Stimulated activated CD8-positive, alpha-beta memory T cell treated with anti-CD3 and anti-CD28 coated beads, Interleukin-4, amount 100 ng/mL, for 48 hours (primary cell): ENCODE data around the gene DAP3.
"Not testable (repeated sequence)": the region's sequence is repeated elsewhere in the genome, so short reads cannot be mapped to it uniquely, and the experiment has no call there.

Source experiments
- DNase-seq: peaks from one replicate; pipeline ENCODE4 v3.0.0-alpha.2; 2020

The DAP3 gene

DNA sequence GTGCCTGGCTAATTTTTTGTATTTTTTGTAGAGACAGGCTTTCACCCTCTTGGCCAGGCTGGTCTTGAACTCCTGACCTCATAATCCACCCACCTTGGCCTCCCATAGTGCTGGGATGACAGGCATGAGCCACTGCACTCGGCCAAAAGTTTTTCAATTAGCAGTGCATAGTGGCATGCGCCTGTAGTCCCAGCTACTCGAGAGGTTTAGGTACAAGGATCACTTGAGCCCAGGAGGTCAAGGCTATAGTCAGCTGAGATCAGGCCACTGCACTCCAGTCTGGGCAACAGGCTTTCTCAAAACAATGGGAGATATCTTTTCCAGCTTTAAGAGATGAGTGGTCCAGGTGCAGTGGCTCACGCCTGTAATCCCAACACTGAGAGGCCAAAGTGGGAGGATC is 30.8 kb downstream of the DAP3 start:
- no peak for DNase-seq

DNA sequence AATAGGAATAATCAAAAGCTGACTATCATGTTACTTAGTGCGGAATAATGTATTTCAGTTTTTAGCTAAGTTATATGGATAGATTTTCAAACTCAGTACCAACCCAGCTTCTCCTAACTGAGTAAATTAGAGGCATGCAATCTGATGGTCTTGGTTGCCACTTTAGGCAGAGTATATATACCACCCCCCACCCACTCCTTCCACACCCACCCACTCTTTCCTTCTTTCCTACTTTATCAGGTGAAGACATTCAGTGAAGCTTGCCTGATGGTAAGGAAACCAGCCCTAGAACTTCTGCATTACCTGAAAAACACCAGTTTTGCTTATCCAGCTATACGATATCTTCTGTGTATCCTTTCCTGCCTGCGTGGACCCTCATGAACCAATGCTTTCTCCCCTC is 36.3 kb downstream of the DAP3 start:
- no peak for DNase-seq

DNA sequence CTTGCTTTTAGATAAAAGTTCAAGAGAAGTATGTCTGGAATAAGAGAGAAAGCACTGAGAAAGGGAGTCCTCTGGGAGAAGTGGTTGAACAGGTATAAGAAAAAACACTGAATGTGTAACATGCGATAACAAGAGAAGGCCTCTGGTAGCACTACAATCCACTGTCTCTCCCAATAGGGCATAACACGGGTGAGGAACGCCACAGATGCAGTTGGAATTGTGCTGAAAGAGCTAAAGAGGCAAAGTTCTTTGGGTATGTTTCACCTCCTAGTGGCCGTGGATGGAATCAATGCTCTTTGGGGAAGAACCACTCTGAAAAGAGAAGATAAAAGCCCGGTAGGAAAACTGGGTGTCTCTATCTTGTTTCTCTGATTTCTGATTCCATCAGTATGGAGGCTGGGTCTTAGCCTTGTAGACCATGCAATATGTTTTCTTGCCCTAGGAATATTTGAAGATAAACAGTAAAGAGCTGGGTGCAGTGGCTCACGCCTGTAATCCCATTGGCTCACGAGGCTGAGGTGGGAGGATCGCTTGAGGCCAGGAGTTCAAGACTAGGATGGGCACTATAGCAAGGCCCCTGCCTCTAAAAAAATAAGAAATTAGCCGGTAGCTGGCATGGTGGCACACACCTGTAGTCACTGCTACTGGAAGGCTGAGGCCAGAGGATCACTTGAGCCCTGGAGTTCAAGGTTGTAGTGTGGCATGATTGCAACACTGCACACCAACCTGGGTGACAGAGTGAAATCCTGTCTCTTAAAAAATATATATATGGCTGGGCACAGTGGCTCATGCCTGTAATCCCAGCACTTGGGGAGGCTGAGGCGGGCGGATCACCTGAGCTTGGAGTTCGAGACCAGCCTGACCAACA is 40.4 kb downstream of the DAP3 start:
- DNase-seq, result no peak

DNA sequence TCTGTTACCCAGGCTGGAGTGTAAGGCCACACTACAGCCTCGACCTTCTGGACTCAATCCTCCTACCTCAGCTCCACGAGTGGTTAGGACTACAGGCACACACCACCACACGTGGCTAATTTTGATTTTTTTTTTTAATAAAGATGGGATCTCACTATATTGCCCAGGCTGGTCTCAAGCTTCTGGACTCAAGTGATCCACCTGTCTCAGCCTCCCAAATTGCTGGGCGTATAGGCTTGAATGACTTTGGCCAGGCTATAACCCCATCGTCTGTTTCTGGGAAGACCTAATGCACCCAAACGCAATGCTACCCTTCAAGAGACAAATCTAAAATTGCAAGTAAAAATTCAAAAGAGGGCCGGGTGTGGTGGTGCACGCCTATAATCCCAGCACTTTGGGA is 52.1 kb downstream of the DAP3 start:
- no peak for DNase-seq

DNA sequence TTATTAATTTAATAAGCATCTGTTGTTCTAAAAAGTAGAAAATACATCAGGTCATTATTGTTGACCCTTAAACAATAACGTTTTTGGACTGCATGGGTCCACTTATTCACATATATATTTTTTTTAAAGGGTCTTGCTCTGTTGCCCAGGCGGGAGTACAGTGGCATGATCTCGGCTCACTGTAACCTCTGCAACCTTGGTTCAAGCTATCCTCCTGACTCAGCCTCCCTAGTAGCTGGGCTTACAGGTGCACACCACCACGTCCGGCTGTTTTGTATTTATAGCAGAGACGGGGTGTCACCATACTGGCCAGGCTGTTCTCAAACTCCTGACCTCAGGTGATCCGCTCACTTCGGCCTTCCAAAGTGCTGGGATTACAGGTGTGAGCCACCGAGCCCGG is 53.0 kb downstream of the DAP3 start:
- no peak for DNase-seq

DNA sequence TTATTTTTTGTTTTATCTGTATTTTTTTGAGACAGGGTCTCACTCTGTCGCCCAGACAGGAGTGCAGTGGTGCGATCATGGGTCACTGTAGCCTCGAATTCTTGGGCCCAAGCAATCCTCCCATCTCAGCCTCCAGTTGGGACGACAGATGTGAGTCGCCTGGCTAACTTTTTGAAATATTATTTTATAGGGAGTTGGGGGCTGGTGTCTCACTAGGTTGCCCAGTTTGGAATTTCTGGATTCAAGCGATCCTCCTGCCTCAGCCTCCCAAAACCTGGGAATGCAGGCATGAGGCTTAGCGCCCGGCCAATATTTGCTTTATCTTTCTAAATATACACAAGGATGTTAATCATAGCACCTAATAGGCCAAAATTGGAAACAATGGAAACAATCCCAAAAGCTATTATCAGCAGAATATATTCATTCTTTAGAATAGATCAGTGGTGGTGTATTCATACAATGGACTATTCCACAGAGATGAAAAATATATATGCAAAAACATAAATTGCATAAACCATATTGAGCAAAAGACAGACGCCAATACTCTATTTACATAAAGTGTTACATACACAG is 55.9 kb downstream of the DAP3 start:
- no peak for DNase-seq

DNA sequence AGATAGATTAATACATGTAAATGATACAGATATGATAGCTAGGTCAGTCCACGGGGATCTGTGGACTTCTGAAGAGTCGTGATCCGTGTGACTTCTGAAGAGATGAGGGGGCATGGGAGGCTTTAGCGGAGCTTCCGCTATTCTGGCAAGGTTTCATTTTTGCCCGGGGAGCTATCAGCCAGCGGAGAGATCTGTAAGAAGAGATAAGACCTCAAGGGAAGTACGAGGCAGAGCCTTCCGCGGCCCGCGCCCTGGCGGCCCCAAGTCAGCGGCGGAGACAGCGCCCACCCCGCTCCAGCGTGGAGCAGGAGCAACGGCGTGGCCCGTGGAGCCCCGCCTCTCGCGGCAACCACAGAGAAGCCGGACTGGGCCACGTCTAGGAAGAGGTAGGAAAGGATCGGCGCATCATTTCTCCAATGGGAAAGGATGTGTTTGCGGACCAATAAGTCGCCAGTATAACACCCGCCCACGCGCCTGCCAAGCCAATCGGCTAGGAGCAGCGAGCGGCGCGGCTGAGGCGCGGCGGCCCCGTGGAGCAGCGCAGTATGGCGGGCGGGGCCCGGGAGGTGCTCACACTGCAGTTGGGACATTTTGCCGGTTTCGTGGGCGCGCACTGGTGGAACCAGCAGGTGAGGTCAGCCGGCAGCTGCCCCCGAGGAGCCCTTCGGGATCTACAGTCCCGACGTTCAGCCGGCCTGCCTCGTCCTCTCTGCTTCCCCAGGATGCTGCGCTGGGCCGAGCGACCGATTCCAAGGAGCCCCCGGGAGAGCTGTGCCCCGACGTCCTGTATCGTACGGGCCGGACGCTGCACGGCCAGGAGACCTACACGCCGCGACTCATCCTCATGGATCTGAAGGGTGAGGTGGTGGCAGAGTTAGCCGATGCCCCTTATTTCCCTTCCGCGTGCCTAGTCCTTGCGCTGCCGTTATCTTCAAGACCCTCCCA is 56.7 kb downstream of the DAP3 start:
- peak; percentile 99 for DNase-seq

DNA sequence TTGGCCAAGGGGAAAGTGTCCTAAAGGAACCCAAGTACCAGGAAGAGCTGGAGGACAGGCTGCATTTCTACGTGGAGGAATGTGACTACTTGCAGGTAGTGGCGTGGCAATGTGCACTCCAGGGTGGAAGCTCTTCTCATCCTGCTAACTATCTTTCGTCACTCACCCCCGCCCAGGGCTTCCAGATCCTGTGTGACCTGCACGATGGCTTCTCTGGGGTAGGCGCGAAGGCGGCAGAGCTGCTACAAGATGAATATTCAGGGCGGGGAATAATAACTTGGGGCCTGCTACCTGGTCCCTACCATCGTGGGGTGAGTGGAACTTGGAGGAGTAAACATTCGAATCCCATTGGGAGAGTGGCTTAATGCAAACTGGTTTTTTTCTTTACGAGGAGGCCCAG is 58.7 kb downstream of the DAP3 start:
- not testable (repeated sequence) for DNase-seq

DNA sequence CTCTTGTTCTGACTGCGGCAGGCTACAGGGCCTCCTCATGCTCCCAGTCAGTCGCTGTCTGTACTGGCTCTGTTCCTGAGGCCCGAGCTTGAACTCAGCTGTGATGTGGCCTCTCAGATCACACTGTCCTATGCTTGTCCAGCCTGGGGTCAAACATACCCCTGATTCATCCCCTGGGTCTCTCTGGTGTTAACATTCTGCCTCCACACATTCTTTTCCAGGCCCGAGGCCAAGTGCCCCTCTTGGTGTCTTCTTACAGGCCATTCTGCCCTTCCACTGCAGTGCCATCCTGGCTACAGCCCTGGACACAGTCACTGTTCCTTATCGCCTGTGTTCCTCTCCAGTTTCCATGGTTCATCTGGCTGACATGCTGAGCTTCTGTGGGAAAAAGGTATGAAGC is 59.2 kb downstream of the DAP3 start:
- not testable (repeated sequence) for DNase-seq

DNA sequence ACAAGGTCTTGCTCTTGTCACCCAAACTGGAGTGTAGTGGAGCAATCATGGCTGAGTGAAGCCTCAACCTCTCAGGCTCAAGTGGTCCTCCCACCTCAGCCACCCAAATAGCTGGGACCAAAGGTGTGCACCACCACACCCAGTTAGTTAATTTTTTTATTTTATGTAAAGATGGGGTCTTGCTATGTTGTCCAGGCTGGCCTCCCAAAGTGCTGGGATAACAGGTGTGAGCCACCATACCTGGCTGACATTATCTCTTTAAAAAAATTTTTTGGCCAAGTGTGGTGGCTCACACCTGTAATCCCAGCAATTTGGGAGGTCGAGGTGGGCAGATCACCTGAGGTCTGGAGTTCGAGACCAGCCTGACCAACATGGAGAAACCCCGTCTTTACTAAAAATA is 70.1 kb downstream of the DAP3 start:
- DNase-seq, result not testable (repeated sequence)

DNA sequence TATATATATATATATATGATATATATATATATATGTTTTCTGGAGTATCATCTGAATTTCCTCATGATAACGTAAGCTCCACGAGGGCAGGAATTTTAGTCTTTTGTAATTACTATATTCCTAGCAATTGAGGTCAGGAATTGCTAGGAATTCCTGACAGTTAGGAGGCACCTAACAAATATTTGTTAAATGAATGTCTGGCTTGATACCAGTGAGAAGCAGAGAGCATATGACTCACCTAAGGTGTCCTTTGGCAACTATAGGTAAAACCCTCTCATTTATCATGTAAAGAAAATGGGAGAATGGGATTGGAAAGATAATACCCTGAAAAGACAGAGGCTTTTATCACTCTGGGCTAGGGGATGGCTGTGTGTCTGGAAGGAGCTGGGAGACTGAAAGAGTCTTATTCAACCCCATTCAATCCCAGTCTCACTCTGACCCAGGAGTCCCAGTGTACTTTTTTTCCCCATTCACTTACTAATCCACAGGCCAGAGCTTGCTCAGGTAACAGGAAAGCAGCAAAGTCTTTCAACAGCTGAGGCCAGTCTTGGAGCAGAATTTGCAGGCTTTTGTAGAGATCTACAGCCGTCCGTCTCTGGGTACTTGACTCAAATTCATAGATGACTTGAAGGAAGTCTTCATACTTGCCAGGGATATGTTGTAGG is 71.2 kb downstream of the DAP3 start:
- no peak for DNase-seq

DNA sequence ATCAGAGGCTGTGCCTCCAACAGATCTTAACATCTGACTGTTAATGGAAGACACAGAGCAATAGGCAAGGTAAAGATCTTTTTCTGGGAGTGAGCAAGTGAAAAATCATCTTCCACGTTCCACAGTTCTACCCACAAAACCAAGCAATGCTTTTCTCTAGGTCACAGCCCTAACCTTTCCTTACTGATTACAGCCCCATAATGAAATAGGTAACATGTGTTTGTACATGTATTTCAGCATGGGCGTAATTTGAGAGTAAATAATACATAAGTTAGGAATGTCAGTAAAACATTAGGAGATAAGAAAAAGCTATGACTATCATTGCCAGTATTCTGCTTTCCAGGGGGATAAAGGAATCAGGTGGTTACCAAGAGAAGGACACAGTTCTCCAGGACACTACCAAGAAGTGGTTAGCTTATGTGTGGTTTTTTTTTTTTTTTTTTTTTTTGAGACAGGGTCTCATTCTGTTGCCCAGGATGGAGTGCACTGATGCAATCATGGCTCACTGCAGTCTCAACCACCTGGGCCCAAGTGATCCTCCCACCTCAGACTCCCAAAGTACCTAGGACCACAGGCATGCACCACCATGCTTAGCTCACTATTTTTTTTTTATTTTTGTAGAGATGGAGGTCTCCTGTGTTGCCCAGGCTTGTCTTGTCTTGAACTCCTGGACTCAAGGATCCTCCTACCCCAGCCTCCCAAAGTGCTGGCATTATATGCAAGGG is 72.0 kb downstream of the DAP3 start:
- DNase-seq, result no peak

DNA sequence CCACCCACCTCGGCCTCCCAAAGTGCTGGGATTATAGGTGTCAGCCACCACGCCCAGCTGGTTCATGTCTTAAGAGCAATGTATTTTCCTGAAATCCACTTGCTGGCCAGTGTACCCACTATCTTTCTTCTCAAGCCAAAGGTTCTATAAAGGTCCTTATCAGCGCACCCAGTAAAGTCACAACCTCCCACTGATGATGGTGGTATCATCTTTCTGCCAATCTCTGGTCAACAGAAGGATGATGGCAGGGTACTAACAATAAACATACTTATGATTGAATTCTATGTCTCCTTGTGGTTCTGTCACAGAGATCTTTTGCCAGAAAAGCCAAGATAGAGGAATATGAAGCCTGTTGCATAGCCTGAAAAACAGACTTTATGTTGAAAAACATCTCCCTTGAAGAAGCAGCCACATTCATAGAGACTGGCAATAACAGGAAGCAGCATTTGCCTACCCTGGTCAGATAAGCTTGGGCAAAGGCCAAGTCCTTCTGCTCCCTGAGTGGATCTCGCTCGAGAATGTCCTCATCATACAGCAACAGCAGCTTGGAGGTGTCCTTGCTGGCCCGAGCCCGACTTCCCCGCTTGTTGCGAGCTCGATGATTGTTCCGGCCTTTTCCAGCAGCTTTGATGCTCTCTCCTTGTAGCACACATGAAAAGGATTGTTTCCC is 73.0 kb downstream of the DAP3 start:
- DNase-seq, result no peak

DNA sequence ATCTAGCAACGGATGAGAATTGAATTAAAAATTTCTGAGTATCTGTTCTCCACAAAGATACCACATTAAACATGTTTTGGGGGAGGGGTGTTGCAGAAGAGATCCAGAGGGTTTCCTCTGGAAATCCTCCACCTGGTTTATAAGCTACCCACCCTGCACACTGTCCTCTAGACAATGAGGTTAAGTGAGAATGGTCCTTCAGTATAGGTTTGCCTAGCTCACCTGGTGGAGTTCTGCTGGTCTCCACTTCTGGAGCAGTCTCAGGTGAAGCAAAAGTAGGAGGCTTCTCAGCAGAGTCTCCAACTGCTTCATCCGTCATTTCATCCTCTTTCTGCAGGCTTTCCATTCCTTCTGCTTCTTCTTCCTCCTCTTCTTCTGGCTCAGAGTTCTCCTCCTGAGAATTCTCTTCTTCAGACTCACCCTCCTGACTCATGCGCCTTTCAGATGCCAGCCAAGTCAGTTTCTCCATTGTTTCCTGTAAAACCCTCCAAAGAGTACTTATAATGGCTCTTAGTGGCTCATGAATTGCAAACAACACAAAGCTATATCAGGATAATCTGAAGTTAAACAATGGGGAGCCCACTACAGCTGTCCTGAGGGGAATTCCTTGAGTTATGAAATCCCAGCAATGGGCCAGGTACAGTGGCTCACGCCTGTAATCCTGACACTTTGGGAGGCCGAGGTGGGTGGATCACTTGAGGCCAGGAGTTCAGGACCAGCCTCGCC is 74.4 kb downstream of the DAP3 start:
- not testable (repeated sequence) for DNase-seq

DNA sequence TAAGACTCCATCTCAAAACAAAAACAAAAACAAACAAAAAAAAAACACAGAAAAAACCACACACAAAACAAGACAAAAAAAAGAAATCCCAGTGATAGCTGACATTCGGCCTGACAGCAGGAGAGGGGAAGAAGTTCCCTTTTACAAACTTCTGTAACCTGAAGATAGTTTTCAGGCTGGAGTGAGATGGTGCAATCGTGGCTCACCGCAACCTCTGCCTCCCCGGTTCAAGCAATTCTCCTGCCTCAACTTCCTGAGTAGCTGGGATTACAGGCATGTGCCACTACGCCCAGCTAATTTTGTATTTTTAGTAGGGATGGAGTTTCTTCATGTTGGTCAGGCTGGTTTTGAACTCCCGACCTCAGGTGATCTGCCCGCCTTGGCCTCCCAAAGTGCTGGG is 75.1 kb downstream of the DAP3 start:
- DNase-seq, result not testable (repeated sequence)

DNA sequence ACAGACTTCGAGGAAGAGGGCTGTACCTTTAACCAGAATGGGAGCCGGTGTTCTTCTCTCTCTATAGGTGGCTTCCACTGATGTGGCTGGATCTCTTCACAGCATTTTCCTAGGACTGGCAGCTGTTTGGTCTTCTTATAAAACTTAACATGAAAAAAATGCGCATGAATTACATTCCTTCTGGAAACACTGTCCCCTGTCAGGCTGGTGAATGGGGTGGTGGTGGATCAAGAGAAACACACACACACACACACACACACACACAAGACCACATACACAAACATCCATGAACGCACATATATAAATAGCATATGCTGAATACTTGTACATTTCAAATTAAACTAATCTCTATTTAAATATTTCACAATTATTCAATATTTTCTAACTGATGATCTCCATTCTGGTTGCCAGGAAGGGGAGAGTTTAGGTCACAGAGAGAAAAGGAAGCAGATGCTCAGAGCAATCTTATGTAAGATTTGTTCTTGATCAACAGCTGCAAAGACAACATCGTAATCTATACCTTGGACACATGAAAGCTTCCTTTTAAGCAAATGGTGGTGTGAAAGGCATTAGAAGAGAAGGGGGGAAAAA is 78.6 kb downstream of the DAP3 start:
- not testable (repeated sequence) for DNase-seq

DNA sequence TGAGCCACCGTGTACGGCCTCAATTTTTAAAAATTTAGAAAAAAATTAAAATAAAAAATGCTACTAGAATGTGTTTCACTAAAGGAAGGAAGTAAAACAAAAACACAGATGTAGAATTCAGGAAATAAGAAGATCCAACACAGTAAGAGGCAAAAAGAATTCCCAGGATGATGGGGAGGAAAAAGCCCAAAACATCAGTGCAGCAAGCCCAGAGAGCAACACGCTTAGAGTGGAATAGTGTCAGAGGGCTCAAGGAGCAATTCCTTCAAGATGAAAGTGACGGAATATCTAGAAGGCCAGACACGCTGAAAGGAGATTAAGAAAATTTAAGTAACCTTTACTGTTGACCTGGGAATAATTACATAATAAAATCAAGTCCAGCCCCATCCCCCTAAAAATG is 80.4 kb downstream of the DAP3 start:
- DNase-seq, result no peak

DNA sequence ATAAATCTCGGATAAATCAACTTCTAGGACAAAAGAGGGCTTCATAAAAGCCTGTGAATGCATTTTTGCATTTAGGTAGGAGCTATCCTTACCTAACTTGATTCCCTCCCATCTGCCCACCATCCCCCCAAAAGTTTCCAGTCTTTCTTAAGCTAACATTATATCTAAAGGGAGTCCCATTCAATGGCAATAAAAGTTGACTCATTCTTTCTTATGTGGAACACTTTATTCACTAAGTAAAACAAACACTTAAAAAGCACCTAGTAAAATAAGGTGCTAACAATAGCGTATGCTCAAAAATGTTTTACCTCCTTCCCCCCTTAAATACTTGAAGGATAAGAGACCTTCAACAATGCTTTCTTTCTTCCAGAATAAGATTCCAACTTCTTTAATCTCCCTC is 84.3 kb downstream of the DAP3 start:
- no peak for DNase-seq

DNA sequence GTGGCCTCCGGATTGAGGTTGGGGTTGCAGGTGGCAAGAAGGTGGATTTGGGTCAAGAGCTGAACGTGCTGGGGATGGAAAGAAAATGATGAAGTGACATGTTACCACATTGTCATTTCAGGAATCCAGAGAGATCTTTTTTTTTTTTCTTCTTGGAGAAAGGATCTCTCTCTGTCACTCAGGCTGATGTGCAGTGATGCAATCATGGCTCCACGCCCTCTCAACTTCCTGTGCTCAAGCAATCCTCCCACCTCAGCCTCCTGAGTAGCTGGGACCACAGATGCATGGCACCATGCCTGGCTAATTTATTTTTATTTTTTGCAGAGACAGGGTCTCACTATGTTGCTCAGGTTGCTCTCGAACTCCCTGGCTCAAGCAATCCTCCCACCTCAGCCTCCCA is 87.5 kb downstream of the DAP3 start:
- no peak for DNase-seq

DNA sequence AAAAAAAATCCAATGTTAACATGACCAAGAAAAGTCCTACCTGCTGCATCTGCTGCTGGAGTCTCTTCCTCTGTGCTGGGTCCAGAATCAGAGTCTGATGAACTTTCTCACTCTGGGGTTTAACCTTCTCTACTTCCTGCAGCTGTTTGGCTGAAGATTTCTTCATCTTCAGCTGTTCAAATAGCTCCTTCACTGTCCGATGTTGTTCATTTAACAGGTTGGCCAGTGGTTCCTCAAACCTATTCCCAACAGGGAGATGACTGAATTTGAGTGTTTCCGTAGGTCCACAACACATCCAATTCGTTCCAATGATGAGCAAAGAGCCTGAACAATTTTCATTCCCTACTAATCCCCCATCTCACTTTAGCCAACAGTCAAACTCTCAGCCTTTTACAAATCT is 88.7 kb downstream of the DAP3 start:
- DNase-seq, result no peak
